HepG2 (cell line): Measurements from ENCODE around the gene ZCCHC4. TPM values are rescaled to one million over a fixed set of nuclear protein-coding genes. Genes with fewer than 3 reads are reported as not detected.

Source experiments
- ARHGAP35 ChIP-seq: sonication (generic); formaldehyde crosslinking; IDR thresholded peaks from 2 replicates; pipeline ENCODE4 v1.9.0; 2022; ENCODE audit warnings: mild to moderate bottlenecking, inconsistent platforms, moderate library complexity, missing genetic modification reagents, borderline replicate concordance
- BATF2 ChIP-seq: sonication (generic); formaldehyde crosslinking; IDR thresholded peaks from 2 replicates; pipeline ENCODE4 v1.8.0; 2022; ENCODE audit warnings: mild to moderate bottlenecking, missing genetic modification reagents, moderate library complexity
- CEBPG ChIP-seq: IDR thresholded peaks from 2 replicates; pipeline ENCODE4 v1.6.1; 2016
- CHD2 ChIP-seq: IDR thresholded peaks from 2 replicates; pipeline ENCODE4 v1.6.1; 2011; ENCODE audit warnings: low read depth, low read length, improper control_type of control experiment
- LRRFIP1 ChIP-seq: sonication (generic); formaldehyde crosslinking; conservative IDR thresholded peaks from 2 replicates; pipeline ENCODE4 v1.4.0; 2020; ENCODE audit warnings: missing genetic modification reagents
- NFYB ChIP-seq: sonication (generic); formaldehyde crosslinking; IDR thresholded peaks from 2 replicates; pipeline ENCODE4 v1.4.0; 2020; ENCODE audit warnings: missing genetic modification reagents
- PPARG ChIP-seq: conservative IDR thresholded peaks from 2 replicates; pipeline ENCODE4 v1.6.1; 2016; ENCODE audit warnings: missing biosample characterization, missing genetic modification reagents
- RAD21 ChIP-seq: fragments of 450-650 bp; formaldehyde crosslinking; IDR thresholded peaks from 2 replicates; pipeline ENCODE4 v1.5.0; 2020; ENCODE audit warnings: mild to moderate bottlenecking
- RXRA ChIP-seq: sonication (generic); formaldehyde crosslinking; IDR thresholded peaks from 2 replicates; pipeline ENCODE4 v1.5.1; 2020; ENCODE audit warnings: missing genetic modification reagents
- SNAI1 ChIP-seq: sonication (generic); formaldehyde crosslinking; IDR thresholded peaks from 2 replicates; pipeline ENCODE4 v1.5.0; 2020; ENCODE audit warnings: mild to moderate bottlenecking, missing genetic modification reagents, borderline replicate concordance
- TFDP1 ChIP-seq: IDR thresholded peaks from 2 replicates; pipeline ENCODE4 v1.6.1; 2016; ENCODE audit warnings: missing compliant biosample characterization, missing genetic modification reagents, borderline replicate concordance
- ZFP37 ChIP-seq: sonication (generic); formaldehyde crosslinking; IDR thresholded peaks from 2 replicates; pipeline ENCODE4 v1.4.0; 2020; ENCODE audit warnings: missing genetic modification reagents, borderline replicate concordance
- ZKSCAN8 ChIP-seq: IDR thresholded peaks from 2 replicates; pipeline ENCODE4 v1.6.1; 2016; ENCODE audit warnings: borderline replicate concordance, missing genetic modification reagents, missing compliant biosample characterization
- ZNF383 ChIP-seq: sonication (generic); formaldehyde crosslinking; IDR thresholded peaks from 2 replicates; pipeline ENCODE4 v1.4.0; 2020; ENCODE audit warnings: missing genetic modification reagents, mild to moderate bottlenecking, borderline replicate concordance
- ZNF496 ChIP-seq: sonication (generic); formaldehyde crosslinking; IDR thresholded peaks from 2 replicates; pipeline ENCODE4 v1.8.1; 2023; ENCODE audit warnings: mild to moderate bottlenecking, moderate library complexity, missing genetic modification reagents; ENCODE audit not compliant: insufficient replicate concordance
- ZNF547 ChIP-seq: sonication (generic); formaldehyde crosslinking; IDR thresholded peaks from 2 replicates; pipeline ENCODE4 v1.5.1; 2020; ENCODE audit warnings: mild to moderate bottlenecking, missing genetic modification reagents
- ZNF563 ChIP-seq: sonication (generic); formaldehyde crosslinking; IDR thresholded peaks from 2 replicates; pipeline ENCODE4 v1.8.0; 2022; ENCODE audit warnings: mild to moderate bottlenecking, moderate library complexity, missing genetic modification reagents
- ZNF567 ChIP-seq: sonication (generic); formaldehyde crosslinking; IDR thresholded peaks from 2 replicates; pipeline ENCODE4 v1.8.1; 2023; ENCODE audit warnings: mild to moderate bottlenecking, missing genetic modification reagents, borderline replicate concordance
- polyA plus RNA-seq, 8 experiments: library from polyadenylated mRNA; depleted of rRNA in 3 of 8; stranded (reverse) in 7 of 8; unstranded in 1 of 8; fragments of >200 nt; fragmentation: Illumina TruSeq in 4 of 8; extraction: Trizol in 4 of 8; gene quantifications; 2 replicates each; pipeline versions ENCODE4 v1.2.1 to v1.2.3, GENCODE V29; 2011 to 2016; ENCODE audit warnings: low read depth in 4 of 8, missing spikeins in 1 of 8, mixed read lengths in 1 of 8; ENCODE audit not compliant: insufficient read depth in 1 of 8
- total RNA-seq, 5 experiments: library from RNA; depleted of rRNA; stranded (reverse); fragments of >200 nt; fragmentation: Illumina TruSeq; extraction: Trizol; gene quantifications; 2 replicates each; pipeline ENCODE4 v1.2.3, GENCODE V29; 2016; ENCODE audit warnings: low read depth in 1 of 5
- TF ChIP-seq, protein P1 (sequence below): sonication (generic); formaldehyde crosslinking; IDR thresholded peaks from 2 replicates; pipeline ENCODE4 v1.9.0; 2021; ENCODE audit warnings: missing genetic modification reagents, borderline replicate concordance
- TF ChIP-seq, protein P2 (sequence below): IDR thresholded peaks from 2 replicates; pipeline ENCODE4 v1.6.1; 2012; ENCODE audit warnings: low read depth, low read length, improper control_type of control experiment

The ZCCHC4 gene
- total and polyA plus RNA-seq, 2 of the 13 experiments (the other 11 are each of a cell fraction or from before 2014, with no cell fraction given), result 13.2 to 15.0 TPM

DNA sequence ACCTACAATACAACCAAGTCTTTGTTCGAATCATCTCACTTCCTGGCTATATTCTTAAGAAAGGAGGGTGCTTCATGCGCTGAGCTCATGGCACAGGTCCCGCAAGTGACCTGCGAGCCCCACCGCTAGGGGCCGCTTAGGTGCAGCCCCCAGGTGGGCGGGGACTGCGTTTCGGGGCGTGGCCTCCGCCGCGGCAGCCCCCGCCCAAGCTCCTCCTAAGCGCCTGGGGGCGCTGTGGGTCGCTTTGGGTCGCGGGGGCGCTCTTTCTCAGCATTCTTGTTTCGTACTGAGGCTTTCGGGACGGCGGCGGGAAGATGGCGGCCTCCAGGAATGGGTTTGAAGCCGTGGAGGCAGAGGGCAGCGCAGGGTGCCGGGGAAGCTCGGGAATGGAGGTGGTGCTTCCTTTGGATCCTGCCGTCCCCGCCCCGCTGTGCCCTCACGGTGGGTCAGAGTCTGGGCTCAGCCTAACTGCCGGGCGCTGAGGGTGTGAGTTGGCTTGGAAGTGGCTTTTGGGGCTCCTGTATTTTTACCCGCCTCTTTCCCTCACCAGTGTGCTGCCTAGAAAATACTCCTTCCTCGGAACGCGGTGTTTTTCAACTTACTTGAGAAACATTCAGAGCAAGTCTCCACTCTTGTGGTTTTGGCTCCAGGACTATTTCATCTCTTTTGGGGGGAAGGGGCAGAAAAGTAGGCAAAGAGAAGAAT is at the start of gene ZCCHC4 (continued):
- TF ChIP-seq LRRFIP1 (CRISPR knock-in tag) (no peak), ZNF567 (CRISPR knock-in tag) (peak; percentile 56; the same call in 1 of the 2 replicates), PPARG (CRISPR knock-in tag) (peak; percentile 73), ZNF383 (no peak), RAD21 (CRISPR knock-in tag) (peak; percentile 78), ZNF496 (CRISPR knock-in tag) (no peak), ZFP37 (CRISPR knock-in tag) (no peak), ZNF563 (0 out of 2 replicates have a peak, but pooled peaks have one; percentile 79), SNAI1 (CRISPR knock-in tag) (no peak), ZKSCAN8 (CRISPR knock-in tag) (peak; percentile 83; the same call in 1 of the 2 replicates), ARHGAP35 (CRISPR knock-in tag) (peak; percentile 68; the same call in 1 of the 2 replicates), CEBPG (0 out of 2 replicates have a peak, but pooled peaks have one; percentile 26), NFYB (CRISPR knock-in tag) (peak; percentile 37; the same call in 1 of the 2 replicates), ZNF547 (CRISPR knock-in tag) (peak; percentile 86), TFDP1 (peak; percentile 64; the same call in 1 of the 2 replicates), RXRA (peak; percentile 71; the same call in 1 of the 2 replicates), CHD2 (no peak; the same call in 1 of the 2 replicates), BATF2 (CRISPR knock-in tag) (peak; percentile 80; the same call in 1 of the 2 replicates)
- TF ChIP-seq, protein P1, sequence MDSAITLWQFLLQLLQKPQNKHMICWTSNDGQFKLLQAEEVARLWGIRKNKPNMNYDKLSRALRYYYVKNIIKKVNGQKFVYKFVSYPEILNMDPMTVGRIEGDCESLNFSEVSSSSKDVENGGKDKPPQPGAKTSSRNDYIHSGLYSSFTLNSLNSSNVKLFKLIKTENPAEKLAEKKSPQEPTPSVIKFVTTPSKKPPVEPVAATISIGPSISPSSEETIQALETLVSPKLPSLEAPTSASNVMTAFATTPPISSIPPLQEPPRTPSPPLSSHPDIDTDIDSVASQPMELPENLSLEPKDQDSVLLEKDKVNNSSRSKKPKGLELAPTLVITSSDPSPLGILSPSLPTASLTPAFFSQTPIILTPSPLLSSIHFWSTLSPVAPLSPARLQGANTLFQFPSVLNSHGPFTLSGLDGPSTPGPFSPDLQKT (CRISPR knock-in tag), result no peak
- TF ChIP-seq, protein P2, sequence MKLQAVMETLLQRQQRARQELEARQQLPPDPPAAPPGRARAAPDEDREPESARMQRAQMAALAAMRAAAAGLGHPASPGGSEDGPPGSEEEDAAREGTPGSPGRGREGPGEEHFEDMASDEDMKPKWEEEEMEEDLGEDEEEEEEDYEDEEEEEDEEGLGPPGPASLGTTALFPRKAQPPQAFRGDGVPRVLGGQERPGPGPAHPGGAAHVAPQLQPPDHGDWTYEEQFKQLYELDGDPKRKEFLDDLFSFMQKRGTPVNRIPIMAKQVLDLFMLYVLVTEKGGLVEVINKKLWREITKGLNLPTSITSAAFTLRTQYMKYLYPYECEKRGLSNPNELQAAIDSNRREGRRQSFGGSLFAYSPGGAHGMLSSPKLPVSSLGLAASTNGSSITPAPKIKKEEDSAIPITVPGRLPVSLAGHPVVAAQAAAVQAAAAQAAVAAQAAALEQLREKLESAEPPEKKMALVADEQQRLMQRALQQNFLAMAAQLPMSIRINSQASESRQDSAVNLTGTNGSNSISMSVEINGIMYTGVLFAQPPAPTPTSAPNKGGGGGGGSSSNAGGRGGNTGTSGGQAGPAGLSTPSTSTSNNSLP, result peak; percentile 70
